HCT116 (cell line): ENCODE results near the gene ADK. TPM values are rescaled to one million over a fixed set of nuclear protein-coding genes. Genes with fewer than 3 reads are reported as not detected.
A peak's percentile ranks its signal among the peaks of the same experiment; 100 is the strongest.

Experiments used
- ATAC-seq: fragments of 200-7000 bp; cut with Tn5 transposase; 2 replicates; pipeline ENCODE4 v1.9.1; 2020; ENCODE audit warnings: mild to moderate bottlenecking, moderate library complexity
- BruUV-seq: library from RNA; stranded (reverse); fragments of 400-500 nt; replicated peaks from 2 replicates; lab custom pipeline; 2021; lab: Mats Ljungman, UMichigan
- CTCF ChIA-PET: fragments of 300-600 bp; sonication (Branson Sonifier 250); formaldehyde crosslinking; loops from one replicate; lab custom pipeline; 2021; ENCODE audit warnings: antibody characterized with exemption; lab: Charles Lee
- POLR2A ChIA-PET: fragments of 300-600, 350-600 bp; sonication (Branson Sonifier 250); formaldehyde crosslinking; loops from one replicate; lab custom pipeline; 2021; ENCODE audit warnings: antibody characterized with exemption; lab: Charles Lee
- RAD21 ChIA-PET, 2 experiments: fragments of 300-600 bp; sonication (Branson Sonifier 250); formaldehyde crosslinking; loops; one replicate each; lab custom pipeline; 2023; ENCODE audit warnings: low total read pairs in 2 of 2; ENCODE audit not compliant: uncharacterized antibody in 2 of 2, unreplicated experiment in 2 of 2, low non-redundant PET in 1 of 2; lab: Charles Lee
- DNase-seq: peaks from one replicate; pipeline ENCODE4 v3.0.0-alpha.2; 2010; ENCODE audit warnings: low read depth, low spot score
- H2AFZ ChIP-seq: fragments of 200-600 bp; shearing (Covaris generic), sonication (generic); 2 replicates; pipeline ENCODE4 v1.6.1; 2017; ENCODE audit warnings: low read depth, mixed run types, mixed read lengths, antibody characterized with exemption, low read length; ENCODE audit not compliant: poor library complexity, severe bottlenecking
- H3K27ac ChIP-seq: 2 replicates; pipeline ENCODE4 v1.5.1; 2012; ENCODE audit warnings: low read depth, low read length
- H3K27me3 ChIP-seq: fragments of 200-600 bp; sonication (generic); 2 replicates; pipeline ENCODE4 v1.6.1; 2016; ENCODE audit warnings: mixed run types, low read length, mixed read lengths; ENCODE audit not compliant: insufficient read depth
- H3K36me3 ChIP-seq, 2 experiments: fragments of 200-500 bp in 1 of 2; fragments of 200-600 bp in 1 of 2; sonication (Bioruptor generic) in 1 of 2; sonication (generic) in 1 of 2; 2 replicates each; pipeline versions ENCODE4 v1.5.1 to v1.6.1; 2014 to 2016; ENCODE audit warnings: low read length in 2 of 2, inconsistent platforms in 1 of 2, mixed read lengths in 1 of 2, mixed run types in 1 of 2; ENCODE audit not compliant: insufficient read depth in 2 of 2, control insufficient read depth in 1 of 2
- H3K4me1 ChIP-seq, 2 experiments: fragments of 200-600 bp in 1 of 2; sonication (generic) in 1 of 2; 2 replicates each; pipeline versions ENCODE4 v1.5.1 to v1.6.1; 2012 to 2017; ENCODE audit warnings: low read length in 2 of 2, inconsistent platforms in 1 of 2, mild to moderate bottlenecking in 1 of 2, mixed read lengths in 1 of 2, mixed run types in 1 of 2, moderate library complexity in 1 of 2; ENCODE audit not compliant: insufficient read depth in 2 of 2, control insufficient read depth in 1 of 2
- H3K4me2 ChIP-seq: fragments of 200-600 bp; sonication (generic); 2 replicates; pipeline ENCODE4 v1.6.1; 2017; ENCODE audit warnings: mixed run types, low read length, mixed read lengths
- H3K4me3 ChIP-seq, 2 experiments: fragments of 200-600 bp in 1 of 2; sonication (generic) in 1 of 2; replicated peaks in 1 of 2; 2 replicates each; pipeline ENCODE4 v1.5.1; 2011 to 2016; ENCODE audit warnings: low read length in 2 of 2, control low read depth in 1 of 2, low read depth in 1 of 2, mild to moderate bottlenecking in 1 of 2, mixed read lengths in 1 of 2, mixed run types in 1 of 2
- H3K79me2 ChIP-seq: fragments of 200-600 bp; sonication (generic); 2 replicates; pipeline ENCODE4 v1.6.1; 2017; ENCODE audit warnings: mild to moderate bottlenecking, mixed run types, low read length, moderate library complexity, mixed read lengths; ENCODE audit not compliant: insufficient read depth
- H3K9ac ChIP-seq: fragments of 200-600 bp; sonication (generic); 2 replicates; pipeline ENCODE4 v1.6.1; 2016; ENCODE audit warnings: low read length, mixed read lengths
- H3K9me2 ChIP-seq: fragments of 200-600 bp; sonication (generic), shearing (Covaris generic); 2 replicates; pipeline ENCODE4 v1.6.1; 2017; ENCODE audit warnings: mixed run types, mild to moderate bottlenecking, moderate library complexity; ENCODE audit not compliant: insufficient read depth
- H3K9me3 ChIP-seq, 2 experiments: fragments of 200-500 bp in 1 of 2; fragments of 200-600 bp in 1 of 2; sonication (Bioruptor generic) in 1 of 2; sonication (generic) in 1 of 2; 2 replicates each; pipeline ENCODE4 v1.6.1; 2014 to 2017; ENCODE audit warnings: low read length in 2 of 2, mixed read lengths in 2 of 2, inconsistent platforms in 1 of 2, low read depth in 1 of 2, mild to moderate bottlenecking in 1 of 2, mixed run types in 1 of 2, moderate library complexity in 1 of 2; ENCODE audit not compliant: control insufficient read depth in 1 of 2, insufficient read depth in 1 of 2
- H4K20me1 ChIP-seq: fragments of 200-600 bp; sonication (generic), shearing (Covaris generic); 2 replicates; pipeline ENCODE4 v1.6.1; 2017; ENCODE audit warnings: mixed run types, mild to moderate bottlenecking, moderate library complexity; ENCODE audit not compliant: insufficient read depth
- CBX3 ChIP-seq: IDR thresholded peaks from 2 replicates; pipeline ENCODE4 v1.6.1; 2012; ENCODE audit warnings: low read depth
- ELF1 ChIP-seq: IDR thresholded peaks from 2 replicates; pipeline ENCODE4 v1.6.1; 2012; ENCODE audit warnings: low read depth, borderline replicate concordance
- JUND ChIP-seq: IDR thresholded peaks from 2 replicates; pipeline ENCODE4 v1.6.1; 2012
- POLR2A ChIP-seq: IDR thresholded peaks from 2 replicates; pipeline ENCODE4 v1.7.0; 2011; ENCODE audit warnings: borderline replicate concordance; ENCODE audit not compliant: insufficient read depth, insufficient read length; ENCODE audit errors: extremely low read depth
- SP1 ChIP-seq: IDR thresholded peaks from 2 replicates; pipeline ENCODE4 v1.6.1; 2012; ENCODE audit warnings: low read depth
- TCF7L2 ChIP-seq: IDR thresholded peaks from 2 replicates; pipeline ENCODE4 v1.7.0; 2011; ENCODE audit warnings: borderline replicate concordance, inconsistent platforms; ENCODE audit not compliant: insufficient read depth, insufficient read length; ENCODE audit errors: extremely low read depth
- YY1 ChIP-seq: IDR thresholded peaks from 2 replicates; pipeline ENCODE4 v1.6.1; 2011; ENCODE audit warnings: low read length, low read depth, moderate library complexity, mild to moderate bottlenecking; ENCODE audit not compliant: insufficient replicate concordance; ENCODE audit errors: extremely low read depth
- ZFX ChIP-seq: fragments of 450-650 bp; IDR thresholded peaks from 2 replicates; pipeline ENCODE4 v1.6.1; 2017
- intact Hi-C: fragments of 100-400 bp; cut with micrococcal nuclease; formaldehyde crosslinking; loops from 2 replicates; pipeline ENCODE4 v1.10.0; 2022
- total RNA-seq: library from RNA; stranded (reverse); gene quantifications from one replicate; pipeline ENCODE4 v1.2.1, GENCODE V29; 2021; ENCODE audit not compliant: unreplicated experiment
- TF ChIP-seq, protein P1 (sequence below): IDR thresholded peaks from 2 replicates; pipeline ENCODE4 v1.6.1; 2012

The ADK gene
- total RNA-seq, 1 experiment from 2014 or later: 55.0 TPM

DNA sequence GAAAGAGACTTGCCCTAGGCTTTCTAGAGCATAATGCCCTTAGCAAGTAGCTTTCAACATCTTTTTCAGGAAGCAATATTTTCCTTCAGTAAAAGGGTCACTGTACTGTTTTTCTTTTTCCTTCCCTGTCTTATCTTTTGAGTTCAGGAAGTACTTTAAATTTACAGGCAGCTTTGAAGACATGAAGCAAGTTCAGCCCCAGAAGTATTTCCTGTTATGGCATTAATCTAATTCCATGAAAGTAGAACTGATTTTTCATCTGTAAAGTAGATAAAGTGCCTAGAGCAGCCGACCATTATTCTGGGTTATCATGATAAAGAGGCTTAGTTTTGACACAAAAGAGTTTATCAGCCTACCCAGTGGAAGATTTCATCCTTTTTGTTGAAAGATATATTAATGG, 288.2 kb downstream of the ADK start:
- ChIA-PET CTCF (no interaction called here), RAD21 (no interaction called here), POLR2A (no interaction called here)
- intact Hi-C loops: no loop called here
- no peaks in the 10 kb centered on the region for H3K79me2 ChIP-seq
- H3K4me3 ChIP-seq: no peak overlapping the region
- BruUV-seq: no TSS peak
- H3K4me1 ChIP-seq: peaks cover 5 to 10% of the 10 kb centered on the region in 2 experiments
- no peaks in the 10 kb centered on the region for H3K9me3 ChIP-seq
- no peaks in the 10 kb centered on the region for H4K20me1 ChIP-seq
- H3K27me3 ChIP-seq: no peaks in the 10 kb centered on the region
- DNase-seq (no peak), ATAC-seq (no peak)
- no peaks in the 10 kb centered on the region for H3K9me2 ChIP-seq
- no peak for TF ChIP-seq ZFX
- TF ChIP-seq TCF7L2: peak; percentile 23
- H3K9ac ChIP-seq: no peak overlapping the region
- no peaks in the 10 kb centered on the region for H3K36me3 ChIP-seq
- no peak overlapping the region for H3K27ac ChIP-seq
- H2AFZ ChIP-seq: no peak overlapping the region
- no peak overlapping the region for H3K4me2 ChIP-seq

DNA sequence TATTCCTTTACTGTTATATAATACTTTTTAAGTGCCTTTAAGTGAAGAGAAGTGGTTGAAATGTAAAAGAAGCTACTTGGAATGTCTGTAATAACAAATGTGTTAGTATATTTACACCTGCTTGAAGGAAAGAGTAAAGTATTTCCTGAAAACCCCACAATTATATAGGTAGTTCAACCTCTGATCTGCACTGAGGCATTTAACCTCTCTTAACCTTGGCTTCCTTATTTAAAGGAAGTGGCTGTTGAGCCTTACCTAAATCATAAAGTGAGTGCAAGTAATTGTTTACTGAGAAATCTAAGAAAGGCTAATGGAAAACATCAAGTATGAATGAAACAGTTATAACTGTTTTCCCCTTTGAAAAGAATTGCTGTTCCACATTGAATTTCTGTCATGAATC, 294.5 kb downstream of the ADK start:
- Histone ChIP-seq H3K27ac (no peak overlapping the region), H3K9me2 (no peaks in the 10 kb centered on the region), H3K9me3 (no peaks in the 10 kb centered on the region), H3K27me3 (no peaks in the 10 kb centered on the region), H3K79me2 (no peaks in the 10 kb centered on the region), H3K4me2 (no peak overlapping the region), H4K20me1 (no peaks in the 10 kb centered on the region), H3K4me1 (no peaks in the 10 kb centered on the region), H3K4me3 (no peak overlapping the region), H3K9ac (no peak overlapping the region), H3K36me3 (no peaks in the 10 kb centered on the region), H2AFZ (no peak overlapping the region)
- POLR2A ChIA-PET: no interaction called here
- CTCF ChIA-PET: no interaction called here
- DNase-seq (no peak), ATAC-seq (no peak)
- intact Hi-C loops: no loop called here
- BruUV-seq: no TSS peak
- RAD21 ChIA-PET: no interaction called here
- TF ChIP-seq ZFX: no peak
- no peak for TF ChIP-seq ELF1
- no peak for TF ChIP-seq SP1
- TF ChIP-seq JUND: no peak
- TF ChIP-seq, protein P1, sequence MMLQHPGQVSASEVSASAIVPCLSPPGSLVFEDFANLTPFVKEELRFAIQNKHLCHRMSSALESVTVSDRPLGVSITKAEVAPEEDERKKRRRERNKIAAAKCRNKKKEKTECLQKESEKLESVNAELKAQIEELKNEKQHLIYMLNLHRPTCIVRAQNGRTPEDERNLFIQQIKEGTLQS: no peak
- no peak for TF ChIP-seq POLR2A
- TF ChIP-seq YY1: no peak
- no peak for TF ChIP-seq CBX3
